ENCODE measurements around the gene CCDC8. TPM values are rescaled to one million over a fixed set of nuclear protein-coding genes. Genes with fewer than 3 reads are reported as not detected.

Gene CCDC8
- polyA plus RNA-seq, 2 of the 4 experiments (the other 2 are of a cell fraction), result 0.04 to 0.08 TPM

DNA sequence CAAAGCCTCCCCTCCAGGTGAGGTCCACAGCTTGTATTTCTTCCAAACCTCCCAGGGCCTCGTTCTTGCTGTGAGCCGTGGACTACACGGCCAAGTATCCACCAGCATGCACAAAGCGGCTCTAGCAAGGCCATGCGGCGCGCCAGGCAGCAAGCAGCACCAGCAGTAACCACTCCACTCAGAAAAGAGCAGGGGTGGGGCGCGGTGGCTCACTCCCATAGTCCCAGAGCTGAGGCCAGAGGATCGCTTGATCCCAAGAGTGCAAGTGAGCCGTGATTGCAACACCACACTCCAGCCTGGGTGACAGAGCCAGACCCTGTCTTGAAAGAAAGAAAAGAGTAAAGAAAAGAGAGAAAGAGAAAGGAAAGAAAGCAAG, 4.7 kb downstream of the CCDC8 start:
- ChIA-PET CTCF (interaction anchor here (0.6 to 22.6 kb wide), 7 partner anchors 13 to 639 kb away, joined by 3 to 501 read pairs (median 5); partner anchors contain the start of gene PNMA8A), POLR2A (interaction anchor here (0.5 kb wide), 1 partner anchor 81 kb away, joined by 3 read pairs; no protein-coding TSS in a partner anchor)
- ATAC-seq (no peak), DNase-seq (ENCODE audit: low read depth in 1 of 2, low spot score in 1 of 2) (no peak), FAIRE-seq (no peak)
- H3K9me3 ChIP-seq, result no peaks in the 10 kb centered on the region
- peak in 1 of 2 experiments; percentile 41; a peak in 1 of 4 replicates for TF ChIP-seq CEBPB (IDR thresholded peaks at IDR 0.05)
- TF ChIP-seq JUNB (IDR thresholded peaks at IDR 0.05), result no peak
- WGBS (ENCODE audit: missing lambda C conversion rate), result 69% methylated on average over 11 of the region's 11 CpGs
- no peaks in the 10 kb centered on the region for H3K4me1 ChIP-seq
- no peak overlapping the region for H3K4me2 ChIP-seq
- no peak overlapping the region for H3K4me3 ChIP-seq
- peak overlapping the region in 1 of 2 experiments; percentile 29; a peak in 1 of 6 replicates for H3K27ac ChIP-seq

DNA sequence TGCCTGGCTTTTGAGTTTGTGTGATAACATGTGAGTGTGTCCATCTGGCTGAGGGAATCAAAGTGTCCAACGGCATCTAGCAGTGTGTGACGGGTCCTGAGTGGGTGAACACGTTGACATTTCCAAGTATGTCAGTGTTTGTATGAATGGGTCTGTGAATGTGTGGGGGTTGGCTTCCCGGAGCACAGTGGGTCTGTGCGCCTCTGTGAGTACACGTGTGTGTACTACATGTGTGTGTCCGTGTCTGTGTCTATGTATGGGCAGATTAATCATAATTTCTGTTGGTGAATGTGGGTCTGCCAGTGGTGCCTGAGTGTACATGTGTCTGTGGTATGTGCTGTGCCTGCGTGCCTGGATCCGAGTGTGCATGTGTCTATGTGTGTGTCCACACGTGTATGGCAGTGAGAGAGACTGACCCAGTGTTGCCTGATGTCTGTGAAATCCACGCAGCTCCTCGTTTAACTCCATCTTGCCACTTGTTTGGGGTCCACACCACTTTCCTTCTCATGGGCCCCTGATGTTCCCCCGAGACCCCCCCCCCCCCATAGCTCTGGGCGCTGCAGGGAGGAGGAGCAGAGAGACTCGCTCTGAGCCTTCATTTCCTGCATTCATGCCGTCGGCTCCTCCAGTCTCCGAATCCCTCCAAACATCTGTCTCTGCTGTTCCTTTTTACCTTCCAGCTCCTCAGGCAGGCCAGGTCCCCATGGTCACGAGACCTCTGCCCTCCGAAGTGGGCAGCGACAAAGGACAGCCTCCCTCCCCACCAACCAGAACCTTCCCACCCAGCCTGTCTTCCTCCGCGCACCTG, 5.3 kb downstream of the CCDC8 start:
- FAIRE-seq, result no peak
- H3K4me3 ChIP-seq, result no peak overlapping the region
- CTCF ChIA-PET, result interaction anchor here (0.6 to 22.6 kb wide), 10 partner anchors 14 to 639 kb away, joined by 3 to 501 read pairs (median 5); partner anchors contain the start of gene PNMA8A

DNA sequence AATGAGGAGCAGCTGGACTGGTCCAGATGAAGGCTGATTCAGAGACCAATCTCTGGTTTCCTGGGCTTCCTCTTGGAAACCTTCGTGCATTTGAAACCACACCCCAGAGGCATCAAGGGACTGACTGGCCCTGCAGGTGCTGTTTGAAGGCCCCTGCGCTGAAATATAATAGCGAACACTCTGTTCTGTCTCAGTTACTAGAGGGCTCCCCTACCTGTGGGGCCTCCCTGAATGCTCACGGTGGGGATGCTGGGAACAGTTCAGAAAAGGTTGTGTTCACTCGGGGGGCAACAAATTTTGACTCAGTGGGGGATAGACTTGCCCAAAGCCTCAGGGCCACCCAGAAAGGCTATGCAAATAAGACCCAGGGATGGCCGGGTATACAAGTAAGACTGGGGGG, 6.4 kb downstream of the CCDC8 start:
- no peak overlapping the region for H3K4me2 ChIP-seq
- DNase-seq (ENCODE audit: low read depth in 1 of 2, low spot score in 1 of 2) (no peak), ATAC-seq (no peak), FAIRE-seq (no peak)
- POLR2A ChIA-PET, result no interaction called here
- H3K4me1 ChIP-seq, result no peaks in the 10 kb centered on the region
- no peak overlapping the region for H3K4me3 ChIP-seq
- H3K9me3 ChIP-seq, result no peaks in the 10 kb centered on the region
- H3K27ac ChIP-seq, result no peak overlapping the region
- TF ChIP-seq HOXB13 (CRISPR knock-in tag; IDR thresholded peaks at IDR 0.05; ENCODE audit: low read depth) (no peak), EHMT2 (IDR thresholded peaks at IDR 0.05; ENCODE audit: low read depth) (no peak), CBX2 (IDR thresholded peaks at IDR 0.05; ENCODE audit: borderline replicate concordance, low read depth) (no peak), ZSCAN20 (CRISPR knock-in tag; IDR thresholded peaks at IDR 0.05) (no peak), RAD21 (conservative IDR thresholded peaks at IDR 0.05 in 1 of 2, IDR thresholded peaks at IDR 0.05 in 1 of 2) (no peak), HOXA7 (CRISPR knock-in tag; IDR thresholded peaks at IDR 0.05) (no peak), GATA3 (IDR thresholded peaks at IDR 0.05; ENCODE audit: borderline replicate concordance) (no peak)
- CTCF ChIA-PET, result interaction anchor here (8.1 to 22.6 kb wide), 4 partner anchors 25 to 124 kb away, joined by 77 to 501 read pairs (median 249); partner anchors contain the start of gene PNMA8A
- WGBS (ENCODE audit: missing lambda C conversion rate), result 72% methylated on average over 6 of the region's 6 CpGs

More for the DNA sequence above, 5.3 kb downstream of the CCDC8 start:
- TF ChIP-seq POLR2A (IDR thresholded peaks at IDR 0.05; ENCODE audit: low read length) (no peak), RNF2 (IDR thresholded peaks at IDR 0.05; ENCODE audit: borderline replicate concordance, low read depth) (no peak), HDAC2 (IDR thresholded peaks at IDR 0.05) (no peak), CHD2 (IDR thresholded peaks at IDR 0.05; ENCODE audit: low read length, partially characterized antibody) (no peak), EP300 (IDR thresholded peaks at IDR 0.05) (no peak), HOXB5 (CRISPR knock-in tag; IDR thresholded peaks at IDR 0.05) (no peak), CBX2 (IDR thresholded peaks at IDR 0.05; ENCODE audit: borderline replicate concordance, low read depth) (no peak), TP53 (CRISPR knock-in tag; IDR thresholded peaks at IDR 0.05) (no peak), NFE2L2 (conservative IDR thresholded peaks at IDR 0.05; ENCODE audit: low read length) (no peak), HEYL (CRISPR knock-in tag; IDR thresholded peaks at IDR 0.05) (no peak), ZSCAN20 (CRISPR knock-in tag; IDR thresholded peaks at IDR 0.05) (no peak), POLR2AphosphoS2 (conservative IDR thresholded peaks at IDR 0.05; ENCODE audit: low read length) (no peak), FOXS1 (CRISPR knock-in tag; IDR thresholded peaks at IDR 0.05) (no peak), SMC3 (IDR thresholded peaks at IDR 0.05) (no peak), MYC (IDR thresholded peaks at IDR 0.05; ENCODE audit: borderline replicate concordance, low read length) (no peak)
- TF ChIP-seq, protein P1, sequence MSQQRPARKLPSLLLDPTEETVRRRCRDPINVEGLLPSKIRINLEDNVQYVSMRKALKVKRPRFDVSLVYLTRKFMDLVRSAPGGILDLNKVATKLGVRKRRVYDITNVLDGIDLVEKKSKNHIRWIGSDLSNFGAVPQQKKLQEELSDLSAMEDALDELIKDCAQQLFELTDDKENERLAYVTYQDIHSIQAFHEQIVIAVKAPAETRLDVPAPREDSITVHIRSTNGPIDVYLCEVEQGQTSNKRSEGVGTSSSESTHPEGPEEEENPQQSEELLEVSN (IDR thresholded peaks at IDR 0.05; ENCODE audit: borderline replicate concordance, low read depth), result no peak
- TF ChIP-seq, protein P2, sequence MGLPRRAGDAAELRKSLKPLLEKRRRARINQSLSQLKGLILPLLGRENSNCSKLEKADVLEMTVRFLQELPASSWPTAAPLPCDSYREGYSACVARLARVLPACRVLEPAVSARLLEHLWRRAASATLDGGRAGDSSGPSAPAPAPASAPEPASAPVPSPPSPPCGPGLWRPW (IDR thresholded peaks at IDR 0.05), result no peak
- Histone ChIP-seq H3K4me1 (no peaks in the 10 kb centered on the region), H3K4me2 (no peak overlapping the region), H3K27ac (no peak overlapping the region; a peak in 1 of 6 replicates), H3K9me3 (no peaks in the 10 kb centered on the region)
- ATAC-seq (no peak), DNase-seq (ENCODE audit: low read depth in 1 of 2, low spot score in 1 of 2) (no peak)
- WGBS (ENCODE audit: missing lambda C conversion rate), result 80% methylated on average over 23 of the region's 23 CpGs
- POLR2A ChIA-PET, result interaction anchor here (0.5 kb wide), 1 partner anchor 80 kb away, joined by 3 read pairs; no protein-coding TSS in a partner anchor

Measured in A549 (cell line).